ENCODE measurements around the gene TRPM1. TPM values are rescaled to one million over a fixed set of nuclear protein-coding genes. Genes with fewer than 3 reads are reported as not detected.

Gene TRPM1
- total RNA-seq, 2 experiments from 2014 or later, result not detected

DNA sequence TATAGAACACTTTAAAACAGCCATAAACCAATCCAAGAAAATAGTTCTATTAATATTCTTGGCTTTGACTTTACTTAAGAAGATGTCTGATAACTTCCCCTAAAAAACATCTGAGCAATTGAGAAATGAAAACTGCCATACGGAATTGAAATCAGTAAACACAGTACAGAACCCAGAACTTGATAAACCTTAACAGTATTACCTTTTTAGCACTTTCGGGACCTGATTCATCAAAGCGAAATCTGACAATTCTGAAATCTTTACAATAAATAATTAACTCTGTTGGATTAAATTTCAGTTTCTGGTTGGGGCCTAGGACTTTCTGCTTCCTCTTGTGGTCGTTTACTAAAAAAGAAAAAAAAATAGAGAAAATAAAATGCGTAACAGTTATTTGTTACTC lies 127.4 kb downstream of the TRPM1 start:
- no peaks in the 10 kb centered on the region for H3K9me2 ChIP-seq (ENCODE audit: insufficient read depth, low read length)
- TF ChIP-seq, protein P1, sequence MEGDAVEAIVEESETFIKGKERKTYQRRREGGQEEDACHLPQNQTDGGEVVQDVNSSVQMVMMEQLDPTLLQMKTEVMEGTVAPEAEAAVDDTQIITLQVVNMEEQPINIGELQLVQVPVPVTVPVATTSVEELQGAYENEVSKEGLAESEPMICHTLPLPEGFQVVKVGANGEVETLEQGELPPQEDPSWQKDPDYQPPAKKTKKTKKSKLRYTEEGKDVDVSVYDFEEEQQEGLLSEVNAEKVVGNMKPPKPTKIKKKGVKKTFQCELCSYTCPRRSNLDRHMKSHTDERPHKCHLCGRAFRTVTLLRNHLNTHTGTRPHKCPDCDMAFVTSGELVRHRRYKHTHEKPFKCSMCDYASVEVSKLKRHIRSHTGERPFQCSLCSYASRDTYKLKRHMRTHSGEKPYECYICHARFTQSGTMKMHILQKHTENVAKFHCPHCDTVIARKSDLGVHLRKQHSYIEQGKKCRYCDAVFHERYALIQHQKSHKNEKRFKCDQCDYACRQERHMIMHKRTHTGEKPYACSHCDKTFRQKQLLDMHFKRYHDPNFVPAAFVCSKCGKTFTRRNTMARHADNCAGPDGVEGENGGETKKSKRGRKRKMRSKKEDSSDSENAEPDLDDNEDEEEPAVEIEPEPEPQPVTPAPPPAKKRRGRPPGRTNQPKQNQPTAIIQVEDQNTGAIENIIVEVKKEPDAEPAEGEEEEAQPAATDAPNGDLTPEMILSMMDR (conservative IDR thresholded peaks at IDR 0.05; ENCODE audit: low read length), result no peak
- TF ChIP-seq EZH2phosphoT487 (IDR thresholded peaks at IDR 0.05; ENCODE audit: borderline replicate concordance, low read depth, low read length), result no peak
- no peak overlapping the region for H3K4me3 ChIP-seq (ENCODE audit: low read depth, low read length, poor library complexity, severe bottlenecking)
- no peak overlapping the region for H3K4me2 ChIP-seq (ENCODE audit: low read length)
- H3K4me1 ChIP-seq (ENCODE audit: insufficient read depth, low read length, poor library complexity, severe bottlenecking), result no peaks in the 10 kb centered on the region
- BruUV-seq (replicated peaks), result no TSS peak
- peaks cover 25% of the 10 kb centered on the region for H3K36me3 ChIP-seq (ENCODE audit: insufficient read depth, low read length)
- H4K20me1 ChIP-seq (ENCODE audit: insufficient read depth, low read length), result no peaks in the 10 kb centered on the region
- no peak for DNase-seq (ENCODE audit: low spot score)
- H2AFZ ChIP-seq (ENCODE audit: low read length), result no peak overlapping the region
- POLR2A ChIA-PET, result interaction anchor here (0.6 to 1.7 kb wide), 3 partner anchors 8 to 77 kb away, joined by 3 read pairs; no protein-coding TSS in a partner anchor
- intact Hi-C loops (cut with micrococcal nuclease; ENCODE audit: unreplicated experiment), result no loop called here
- H3K79me2 ChIP-seq (ENCODE audit: insufficient read depth, low read depth, low read length), result no peaks in the 10 kb centered on the region
- no peaks in the 10 kb centered on the region for H3K9me3 ChIP-seq (ENCODE audit: low read length)
- CTCF ChIA-PET (ENCODE audit: unreplicated experiment), result no interaction called here
- H3K27ac ChIP-seq (ENCODE audit: low read depth, low read length, poor library complexity, severe bottlenecking), result no peak overlapping the region

DNA sequence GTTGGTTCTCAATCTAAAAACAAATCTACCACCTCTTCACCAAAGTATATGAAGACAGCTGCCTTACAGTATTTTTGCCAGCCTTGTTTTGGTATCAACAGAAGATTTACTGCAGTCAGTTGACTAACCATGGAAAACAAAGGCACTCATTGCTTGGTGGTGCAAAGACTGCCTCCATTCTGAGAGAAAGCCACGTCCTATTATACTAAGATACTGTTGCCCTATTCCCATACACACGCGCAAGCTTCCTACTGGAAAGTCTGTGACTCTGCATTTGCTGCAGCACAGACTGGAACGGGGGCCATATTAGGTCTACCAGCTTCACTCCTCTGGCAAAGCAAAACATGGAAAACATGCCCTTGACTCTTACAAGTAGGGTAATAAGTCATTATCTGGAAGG lies 128.1 kb downstream of the TRPM1 start:
- DNase-seq (ENCODE audit: low spot score), result no peak
- no peak overlapping the region for H3K4me2 ChIP-seq (ENCODE audit: low read length)
- no peak overlapping the region for H3K4me3 ChIP-seq (ENCODE audit: low read depth, low read length, poor library complexity, severe bottlenecking)
- H3K4me1 ChIP-seq (ENCODE audit: insufficient read depth, low read length, poor library complexity, severe bottlenecking), result no peaks in the 10 kb centered on the region
- ChIA-PET CTCF (ENCODE audit: unreplicated experiment) (no interaction called here), POLR2A (interaction anchor here (0.7 to 1.1 kb wide), 4 partner anchors 11 to 221 kb away, joined by 3 to 4 read pairs (median 3); no protein-coding TSS in a partner anchor)
- intact Hi-C loops (cut with micrococcal nuclease; ENCODE audit: unreplicated experiment), result no loop called here
- no peaks in the 10 kb centered on the region for H3K79me2 ChIP-seq (ENCODE audit: insufficient read depth, low read depth, low read length)
- H4K20me1 ChIP-seq (ENCODE audit: insufficient read depth, low read length), result no peaks in the 10 kb centered on the region
- peaks cover 25% of the 10 kb centered on the region for H3K36me3 ChIP-seq (ENCODE audit: insufficient read depth, low read length)
- no peaks in the 10 kb centered on the region for H3K9me2 ChIP-seq (ENCODE audit: insufficient read depth, low read length)
- BruUV-seq (replicated peaks), result no TSS peak
- no peaks in the 10 kb centered on the region for H3K9me3 ChIP-seq (ENCODE audit: low read length)
- TF ChIP-seq EZH2phosphoT487 (IDR thresholded peaks at IDR 0.05; ENCODE audit: borderline replicate concordance, low read depth, low read length), result no peak
- TF ChIP-seq, protein P1 (conservative IDR thresholded peaks at IDR 0.05; ENCODE audit: low read length), result no peak
- no peak overlapping the region for H2AFZ ChIP-seq (ENCODE audit: low read length)
- H3K27ac ChIP-seq (ENCODE audit: low read depth, low read length, poor library complexity, severe bottlenecking), result no peak overlapping the region

DNA sequence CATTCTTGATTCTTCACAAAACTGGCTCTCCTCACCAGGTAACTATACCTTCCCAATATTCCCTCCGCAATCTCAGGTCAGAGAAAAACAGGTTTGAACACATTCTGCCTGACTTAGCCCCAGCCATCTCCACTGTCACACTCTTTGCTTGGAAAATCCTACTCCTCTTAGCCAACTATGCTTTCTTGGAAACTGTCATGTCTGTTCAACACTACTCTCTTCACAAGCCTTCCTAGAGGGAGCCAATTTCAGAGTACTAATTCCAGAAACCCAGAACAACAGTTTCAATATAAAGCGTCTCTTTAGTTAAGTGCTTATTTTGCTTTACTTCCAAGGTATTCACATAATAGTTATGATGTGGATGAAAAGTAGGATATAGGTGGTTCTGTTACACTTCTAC lies 131.8 kb downstream of the TRPM1 start:
- Histone ChIP-seq H3K27ac (ENCODE audit: low read depth, low read length, poor library complexity, severe bottlenecking) (no peak overlapping the region), H3K4me2 (ENCODE audit: low read length) (no peak overlapping the region), H3K4me1 (ENCODE audit: insufficient read depth, low read length, poor library complexity, severe bottlenecking) (peaks cover 1% of the 10 kb centered on the region), H3K4me3 (ENCODE audit: low read depth, low read length, poor library complexity, severe bottlenecking) (no peak overlapping the region), H3K9me2 (ENCODE audit: insufficient read depth, low read length) (no peaks in the 10 kb centered on the region), H3K36me3 (ENCODE audit: insufficient read depth, low read length) (peaks cover 22% of the 10 kb centered on the region), H3K9me3 (ENCODE audit: low read length) (no peaks in the 10 kb centered on the region), H4K20me1 (ENCODE audit: insufficient read depth, low read length) (no peaks in the 10 kb centered on the region), H2AFZ (ENCODE audit: low read length) (no peak overlapping the region), H3K79me2 (ENCODE audit: insufficient read depth, low read depth, low read length) (no peaks in the 10 kb centered on the region)
- ChIA-PET CTCF (ENCODE audit: unreplicated experiment) (no interaction called here), POLR2A (interaction anchor here (1.1 kb wide), 1 partner anchor 8 kb away, joined by 4 read pairs; no protein-coding TSS in a partner anchor)
- BruUV-seq (replicated peaks), result no TSS peak
- intact Hi-C loops (cut with micrococcal nuclease; ENCODE audit: unreplicated experiment), result loop anchor here (10.0 kb wide), 1 partner anchor 65 kb away; the partner anchor contains the start of gene FAN1
- no peak for DNase-seq (ENCODE audit: low spot score)
- no peak for TF ChIP-seq EZH2phosphoT487 (IDR thresholded peaks at IDR 0.05; ENCODE audit: borderline replicate concordance, low read depth, low read length)
- TF ChIP-seq, protein P1 (conservative IDR thresholded peaks at IDR 0.05; ENCODE audit: low read length), result no peak

Measured in OCI-LY7 (cell line).